GM23338 (cell line): ENCODE measurements around the gene SLC39A8. TPM values are rescaled to one million over a fixed set of nuclear protein-coding genes. Genes with fewer than 3 reads are reported as not detected.

ENCODE experiments used
- ATAC-seq: fragments of 200-7000 bp; cut with Tn5 transposase; 3 replicates; pipeline ENCODE4 v1.9.1; 2020
- DNase-seq: peaks from one replicate; pipeline ENCODE4 v3.0.0-alpha.2; 2015; ENCODE audit warnings: low spot score
- H2AFZ ChIP-seq: fragments of 200-600 bp; sonication (generic); 2 replicates; pipeline ENCODE4 v1.8.0; 2016; ENCODE audit warnings: antibody characterized with exemption, mild to moderate bottlenecking, moderate library complexity
- H3F3A ChIP-seq: fragments of 200-600 bp; sonication (generic); replicated peaks from 2 replicates; pipeline ENCODE4 v1.8.0; 2017; ENCODE audit warnings: antibody characterized with exemption, mixed run types, low read depth
- H3K27ac ChIP-seq: fragments of 200-600 bp; sonication (generic); 2 replicates; pipeline ENCODE4 v1.6.1; 2016; ENCODE audit warnings: low read depth
- H3K27me3 ChIP-seq: fragments of 200-600 bp; sonication (generic); 2 replicates; pipeline ENCODE4 v1.8.0; 2016; ENCODE audit warnings: mild to moderate bottlenecking, mixed run types, moderate library complexity; ENCODE audit not compliant: insufficient read depth
- H3K36me3 ChIP-seq: fragments of 200-600 bp; sonication (generic); 2 replicates; pipeline ENCODE4 v1.8.0; 2016; ENCODE audit warnings: mild to moderate bottlenecking; ENCODE audit not compliant: insufficient read depth
- H3K4me1 ChIP-seq: fragments of 200-600 bp; sonication (generic); 2 replicates; pipeline ENCODE4 v1.8.0; 2016; ENCODE audit warnings: mild to moderate bottlenecking, moderate library complexity; ENCODE audit not compliant: insufficient read depth
- H3K4me2 ChIP-seq: fragments of 200-600 bp; sonication (generic); 2 replicates; pipeline ENCODE4 v1.7.1; 2017; ENCODE audit warnings: mixed run types
- H3K4me3 ChIP-seq: fragments of 200-600 bp; sonication (generic); 2 replicates; pipeline ENCODE4 v1.6.1; 2016; ENCODE audit warnings: mixed run types
- H3K79me2 ChIP-seq: fragments of 200-600 bp; sonication (generic); replicated peaks from 2 replicates; pipeline ENCODE4 v1.8.0; 2017; ENCODE audit warnings: mild to moderate bottlenecking; ENCODE audit not compliant: insufficient read depth
- H3K9me2 ChIP-seq: fragments of 200-600 bp; sonication (generic); 2 replicates; pipeline ENCODE4 v1.8.0; 2017; ENCODE audit not compliant: insufficient read depth
- H4K20me1 ChIP-seq: fragments of 200-600 bp; sonication (generic); replicated peaks from 2 replicates; pipeline ENCODE4 v1.8.0; 2017; ENCODE audit warnings: mild to moderate bottlenecking; ENCODE audit not compliant: insufficient read depth
- H3K27ac Mint-ChIP-seq: 2 replicates; pipeline ENCODE4 v1.8.0; 2020; ENCODE audit warnings: inconsistent platforms, mild to moderate bottlenecking, moderate library complexity, mixed read lengths
- H3K27me3 Mint-ChIP-seq: 3 replicates; pipeline ENCODE4 v1.8.0; 2022; ENCODE audit warnings: low read depth, mild to moderate bottlenecking, moderate library complexity, mixed read lengths, inconsistent platforms; ENCODE audit not compliant: insufficient read depth, poor library complexity
- H3K36me3 Mint-ChIP-seq: 3 replicates; pipeline ENCODE4 v1.8.0; 2021; ENCODE audit warnings: low read depth, mild to moderate bottlenecking, inconsistent platforms, moderate library complexity, mixed read lengths
- H3K4me1 Mint-ChIP-seq: 3 replicates; pipeline ENCODE4 v1.8.0; 2020; ENCODE audit warnings: mild to moderate bottlenecking, inconsistent platforms, mixed read lengths
- H3K4me3 Mint-ChIP-seq: 3 replicates; pipeline ENCODE4 v1.8.0; 2021; ENCODE audit warnings: moderate library complexity, mild to moderate bottlenecking, inconsistent platforms, mixed read lengths
- H3K9me3 Mint-ChIP-seq: 3 replicates; pipeline ENCODE4 v1.8.0; 2020; ENCODE audit warnings: moderate library complexity, mild to moderate bottlenecking, inconsistent platforms, mixed read lengths
- CREB1 ChIP-seq: fragments of 250-450 bp; sonication (Bioruptor Pico); IDR thresholded peaks from 2 replicates; pipeline ENCODE4 v1.5.0; 2020; ENCODE audit warnings: low read depth, mild to moderate bottlenecking, moderate library complexity
- EZH2 ChIP-seq: fragments of 200-600 bp; sonication (generic); IDR thresholded peaks from one replicate; pipeline ENCODE4 v1.8.0; 2017; ENCODE audit warnings: antibody characterized with exemption, mild to moderate bottlenecking, low read depth; ENCODE audit not compliant: unreplicated experiment
- EZH2phosphoT487 ChIP-seq: fragments of 200-600 bp; sonication (generic); IDR thresholded peaks from one replicate; pipeline ENCODE4 v1.8.1; 2018; ENCODE audit warnings: antibody characterized with exemption; ENCODE audit not compliant: unreplicated experiment
- JUNB ChIP-seq: IDR thresholded peaks from one replicate; pipeline ENCODE4 v1.6.1; 2016; ENCODE audit warnings: antibody characterized with exemption; ENCODE audit not compliant: unreplicated experiment
- NANOG ChIP-seq: IDR thresholded peaks from 2 replicates; pipeline ENCODE4 v1.6.1; 2016; ENCODE audit warnings: antibody characterized with exemption, borderline replicate concordance
- POLR2AphosphoS5 ChIP-seq: IDR thresholded peaks from 2 replicates; pipeline ENCODE4 v1.6.1; 2016; ENCODE audit warnings: antibody characterized with exemption, low read depth
- STAT1 ChIP-seq: IDR thresholded peaks from one replicate; pipeline ENCODE4 v1.6.1; 2016; ENCODE audit warnings: antibody characterized with exemption; ENCODE audit not compliant: unreplicated experiment
- ZNF114 ChIP-seq: fragments of 250-450 bp; sonication (Bioruptor Pico); IDR thresholded peaks from 2 replicates; pipeline ENCODE4 v1.5.0; 2020; ENCODE audit warnings: mild to moderate bottlenecking, moderate library complexity
- ZNF331 ChIP-seq: fragments of 250-450 bp; sonication (Bioruptor Pico); IDR thresholded peaks from 2 replicates; pipeline ENCODE4 v1.5.0; 2020; ENCODE audit warnings: low read depth, mild to moderate bottlenecking, moderate library complexity
- polyA plus RNA-seq: library from polyadenylated mRNA; unstranded; fragments of >200 nt; fragmentation: Nextera tagmentation; extraction: Ambion mirVana; gene quantifications from 2 replicates; pipeline ENCODE4 v1.2.1, GENCODE V29; 2016
- total RNA-seq: library from RNA; depleted of rRNA; stranded (reverse); fragments of >200 nt; shearing (Covaris generic); gene quantifications from 2 replicates; pipeline ENCODE4 v1.2.3, GENCODE V29; 2014
- TF ChIP-seq, protein P1 (sequence below): IDR thresholded peaks from one replicate; pipeline ENCODE4 v1.6.1; 2018; ENCODE audit warnings: antibody characterized with exemption; ENCODE audit not compliant: unreplicated experiment
- TF ChIP-seq, protein P2 (sequence below): IDR thresholded peaks from 2 replicates; pipeline ENCODE4 v1.6.1; 2016; ENCODE audit warnings: antibody characterized with exemption
- TF ChIP-seq, protein P3 (sequence below), 2 experiments: fragments of 200-600 bp in 1 of 2; sonication (generic) in 1 of 2; conservative IDR thresholded peaks; 2 replicates each; pipeline versions ENCODE4 v1.5.1 to v1.6.1; 2016 to 2017; ENCODE audit warnings: antibody characterized with exemption in 2 of 2, low read depth in 2 of 2, mild to moderate bottlenecking in 2 of 2, moderate library complexity in 1 of 2
- TF ChIP-seq, protein P4 (sequence below): fragments of 250-450 bp; sonication (Bioruptor Pico); IDR thresholded peaks from 2 replicates; pipeline ENCODE4 v1.5.0; 2020; ENCODE audit warnings: mild to moderate bottlenecking, moderate library complexity

SLC39A8 gene
- total and polyA plus RNA-seq, 2 experiments from 2014 or later: 20.1 to 42.5 TPM

DNA sequence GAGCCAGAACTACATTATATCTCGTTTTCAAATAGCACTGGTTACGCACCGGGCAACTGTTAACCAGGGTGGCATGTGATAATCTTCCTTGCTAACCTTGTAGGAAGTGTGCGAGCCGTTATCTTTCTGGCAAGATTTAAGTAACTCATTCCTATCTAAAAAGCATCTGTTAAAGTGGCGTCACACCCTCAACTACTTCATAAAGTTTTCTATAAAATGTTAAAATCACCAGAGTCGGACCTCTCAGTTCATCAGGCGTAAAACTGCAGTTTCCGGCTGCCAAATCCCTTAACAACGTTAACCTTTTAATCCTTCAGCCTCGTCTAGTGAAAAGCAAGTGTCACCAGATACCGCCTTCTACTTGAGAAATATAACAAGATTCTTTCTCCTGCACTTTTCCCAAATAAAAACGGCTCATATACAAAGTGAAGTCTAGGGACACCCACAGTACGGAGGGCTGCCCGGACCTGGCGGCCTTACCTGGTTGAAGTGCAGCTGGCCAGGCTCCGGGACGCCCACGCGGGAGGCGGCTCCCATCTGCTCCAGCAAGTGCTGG, 1.2 kb downstream of the SLC39A8 start:
- H3K4me1 ChIP-seq: peaks cover 57% of the 10 kb centered on the region
- TF ChIP-seq, protein P1, sequence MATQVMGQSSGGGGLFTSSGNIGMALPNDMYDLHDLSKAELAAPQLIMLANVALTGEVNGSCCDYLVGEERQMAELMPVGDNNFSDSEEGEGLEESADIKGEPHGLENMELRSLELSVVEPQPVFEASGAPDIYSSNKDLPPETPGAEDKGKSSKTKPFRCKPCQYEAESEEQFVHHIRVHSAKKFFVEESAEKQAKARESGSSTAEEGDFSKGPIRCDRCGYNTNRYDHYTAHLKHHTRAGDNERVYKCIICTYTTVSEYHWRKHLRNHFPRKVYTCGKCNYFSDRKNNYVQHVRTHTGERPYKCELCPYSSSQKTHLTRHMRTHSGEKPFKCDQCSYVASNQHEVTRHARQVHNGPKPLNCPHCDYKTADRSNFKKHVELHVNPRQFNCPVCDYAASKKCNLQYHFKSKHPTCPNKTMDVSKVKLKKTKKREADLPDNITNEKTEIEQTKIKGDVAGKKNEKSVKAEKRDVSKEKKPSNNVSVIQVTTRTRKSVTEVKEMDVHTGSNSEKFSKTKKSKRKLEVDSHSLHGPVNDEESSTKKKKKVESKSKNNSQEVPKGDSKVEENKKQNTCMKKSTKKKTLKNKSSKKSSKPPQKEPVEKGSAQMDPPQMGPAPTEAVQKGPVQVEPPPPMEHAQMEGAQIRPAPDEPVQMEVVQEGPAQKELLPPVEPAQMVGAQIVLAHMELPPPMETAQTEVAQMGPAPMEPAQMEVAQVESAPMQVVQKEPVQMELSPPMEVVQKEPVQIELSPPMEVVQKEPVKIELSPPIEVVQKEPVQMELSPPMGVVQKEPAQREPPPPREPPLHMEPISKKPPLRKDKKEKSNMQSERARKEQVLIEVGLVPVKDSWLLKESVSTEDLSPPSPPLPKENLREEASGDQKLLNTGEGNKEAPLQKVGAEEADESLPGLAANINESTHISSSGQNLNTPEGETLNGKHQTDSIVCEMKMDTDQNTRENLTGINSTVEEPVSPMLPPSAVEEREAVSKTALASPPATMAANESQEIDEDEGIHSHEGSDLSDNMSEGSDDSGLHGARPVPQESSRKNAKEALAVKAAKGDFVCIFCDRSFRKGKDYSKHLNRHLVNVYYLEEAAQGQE: no peak
- TF ChIP-seq EZH2phosphoT487 (no peak), CREB1 (no peak), ZNF114 (no peak), NANOG (no peak), STAT1 (no peak), EZH2 (no peak), POLR2AphosphoS5 (no peak), ZNF331 (CRISPR knock-in tag) (no peak), JUNB (no peak)
- TF ChIP-seq, protein P2, sequence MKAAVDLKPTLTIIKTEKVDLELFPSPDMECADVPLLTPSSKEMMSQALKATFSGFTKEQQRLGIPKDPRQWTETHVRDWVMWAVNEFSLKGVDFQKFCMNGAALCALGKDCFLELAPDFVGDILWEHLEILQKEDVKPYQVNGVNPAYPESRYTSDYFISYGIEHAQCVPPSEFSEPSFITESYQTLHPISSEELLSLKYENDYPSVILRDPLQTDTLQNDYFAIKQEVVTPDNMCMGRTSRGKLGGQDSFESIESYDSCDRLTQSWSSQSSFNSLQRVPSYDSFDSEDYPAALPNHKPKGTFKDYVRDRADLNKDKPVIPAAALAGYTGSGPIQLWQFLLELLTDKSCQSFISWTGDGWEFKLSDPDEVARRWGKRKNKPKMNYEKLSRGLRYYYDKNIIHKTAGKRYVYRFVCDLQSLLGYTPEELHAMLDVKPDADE: no peak
- TF ChIP-seq, protein P3, sequence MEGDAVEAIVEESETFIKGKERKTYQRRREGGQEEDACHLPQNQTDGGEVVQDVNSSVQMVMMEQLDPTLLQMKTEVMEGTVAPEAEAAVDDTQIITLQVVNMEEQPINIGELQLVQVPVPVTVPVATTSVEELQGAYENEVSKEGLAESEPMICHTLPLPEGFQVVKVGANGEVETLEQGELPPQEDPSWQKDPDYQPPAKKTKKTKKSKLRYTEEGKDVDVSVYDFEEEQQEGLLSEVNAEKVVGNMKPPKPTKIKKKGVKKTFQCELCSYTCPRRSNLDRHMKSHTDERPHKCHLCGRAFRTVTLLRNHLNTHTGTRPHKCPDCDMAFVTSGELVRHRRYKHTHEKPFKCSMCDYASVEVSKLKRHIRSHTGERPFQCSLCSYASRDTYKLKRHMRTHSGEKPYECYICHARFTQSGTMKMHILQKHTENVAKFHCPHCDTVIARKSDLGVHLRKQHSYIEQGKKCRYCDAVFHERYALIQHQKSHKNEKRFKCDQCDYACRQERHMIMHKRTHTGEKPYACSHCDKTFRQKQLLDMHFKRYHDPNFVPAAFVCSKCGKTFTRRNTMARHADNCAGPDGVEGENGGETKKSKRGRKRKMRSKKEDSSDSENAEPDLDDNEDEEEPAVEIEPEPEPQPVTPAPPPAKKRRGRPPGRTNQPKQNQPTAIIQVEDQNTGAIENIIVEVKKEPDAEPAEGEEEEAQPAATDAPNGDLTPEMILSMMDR (conservative IDR thresholded peaks at IDR 0.05; ENCODE audit: low read depth in 2 of 2): no peak
- TF ChIP-seq, protein P4, sequence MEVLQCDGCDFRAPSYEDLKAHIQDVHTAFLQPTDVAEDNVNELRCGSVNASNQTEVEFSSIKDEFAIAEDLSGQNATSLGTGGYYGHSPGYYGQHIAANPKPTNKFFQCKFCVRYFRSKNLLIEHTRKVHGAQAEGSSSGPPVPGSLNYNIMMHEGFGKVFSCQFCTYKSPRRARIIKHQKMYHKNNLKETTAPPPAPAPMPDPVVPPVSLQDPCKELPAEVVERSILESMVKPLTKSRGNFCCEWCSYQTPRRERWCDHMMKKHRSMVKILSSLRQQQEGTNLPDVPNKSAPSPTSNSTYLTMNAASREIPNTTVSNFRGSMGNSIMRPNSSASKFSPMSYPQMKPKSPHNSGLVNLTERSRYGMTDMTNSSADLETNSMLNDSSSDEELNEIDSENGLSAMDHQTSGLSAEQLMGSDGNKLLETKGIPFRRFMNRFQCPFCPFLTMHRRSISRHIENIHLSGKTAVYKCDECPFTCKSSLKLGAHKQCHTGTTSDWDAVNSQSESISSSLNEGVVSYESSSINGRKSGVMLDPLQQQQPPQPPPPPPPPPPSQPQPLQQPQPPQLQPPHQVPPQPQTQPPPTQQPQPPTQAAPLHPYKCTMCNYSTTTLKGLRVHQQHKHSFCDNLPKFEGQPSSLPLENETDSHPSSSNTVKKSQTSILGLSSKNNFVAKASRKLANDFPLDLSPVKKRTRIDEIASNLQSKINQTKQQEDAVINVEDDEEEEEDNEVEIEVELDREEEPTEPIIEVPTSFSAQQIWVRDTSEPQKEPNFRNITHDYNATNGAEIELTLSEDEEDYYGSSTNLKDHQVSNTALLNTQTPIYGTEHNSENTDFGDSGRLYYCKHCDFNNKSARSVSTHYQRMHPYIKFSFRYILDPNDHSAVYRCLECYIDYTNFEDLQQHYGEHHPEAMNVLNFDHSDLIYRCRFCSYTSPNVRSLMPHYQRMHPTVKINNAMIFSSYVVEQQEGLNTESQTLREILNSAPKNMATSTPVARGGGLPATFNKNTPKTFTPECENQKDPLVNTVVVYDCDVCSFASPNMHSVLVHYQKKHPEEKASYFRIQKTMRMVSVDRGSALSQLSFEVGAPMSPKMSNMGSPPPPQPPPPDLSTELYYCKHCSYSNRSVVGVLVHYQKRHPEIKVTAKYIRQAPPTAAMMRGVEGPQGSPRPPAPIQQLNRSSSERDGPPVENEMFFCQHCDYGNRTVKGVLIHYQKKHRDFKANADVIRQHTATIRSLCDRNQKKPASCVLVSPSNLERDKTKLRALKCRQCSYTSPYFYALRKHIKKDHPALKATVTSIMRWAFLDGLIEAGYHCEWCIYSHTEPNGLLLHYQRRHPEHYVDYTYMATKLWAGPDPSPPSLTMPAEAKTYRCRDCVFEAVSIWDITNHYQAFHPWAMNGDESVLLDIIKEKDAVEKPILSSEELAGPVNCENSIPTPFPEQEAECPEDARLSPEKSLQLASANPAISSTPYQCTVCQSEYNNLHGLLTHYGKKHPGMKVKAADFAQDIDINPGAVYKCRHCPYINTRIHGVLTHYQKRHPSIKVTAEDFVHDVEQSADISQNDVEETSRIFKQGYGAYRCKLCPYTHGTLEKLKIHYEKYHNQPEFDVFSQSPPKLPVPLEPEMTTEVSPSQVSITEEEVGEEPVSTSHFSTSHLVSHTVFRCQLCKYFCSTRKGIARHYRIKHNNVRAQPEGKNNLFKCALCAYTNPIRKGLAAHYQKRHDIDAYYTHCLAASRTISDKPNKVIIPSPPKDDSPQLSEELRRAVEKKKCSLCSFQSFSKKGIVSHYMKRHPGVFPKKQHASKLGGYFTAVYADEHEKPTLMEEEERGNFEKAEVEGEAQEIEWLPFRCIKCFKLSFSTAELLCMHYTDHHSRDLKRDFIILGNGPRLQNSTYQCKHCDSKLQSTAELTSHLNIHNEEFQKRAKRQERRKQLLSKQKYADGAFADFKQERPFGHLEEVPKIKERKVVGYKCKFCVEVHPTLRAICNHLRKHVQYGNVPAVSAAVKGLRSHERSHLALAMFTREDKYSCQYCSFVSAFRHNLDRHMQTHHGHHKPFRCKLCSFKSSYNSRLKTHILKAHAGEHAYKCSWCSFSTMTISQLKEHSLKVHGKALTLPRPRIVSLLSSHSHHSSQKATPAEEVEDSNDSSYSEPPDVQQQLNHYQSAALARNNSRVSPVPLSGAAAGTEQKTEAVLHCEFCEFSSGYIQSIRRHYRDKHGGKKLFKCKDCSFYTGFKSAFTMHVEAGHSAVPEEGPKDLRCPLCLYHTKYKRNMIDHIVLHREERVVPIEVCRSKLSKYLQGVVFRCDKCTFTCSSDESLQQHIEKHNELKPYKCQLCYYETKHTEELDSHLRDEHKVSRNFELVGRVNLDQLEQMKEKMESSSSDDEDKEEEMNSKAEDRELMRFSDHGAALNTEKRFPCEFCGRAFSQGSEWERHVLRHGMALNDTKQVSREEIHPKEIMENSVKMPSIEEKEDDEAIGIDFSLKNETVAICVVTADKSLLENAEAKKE (CRISPR knock-in tag): no peak
- H3K79me2 ChIP-seq: peaks cover 29% of the 10 kb centered on the region
- peak overlapping the region; percentile 82 for H3K4me3 ChIP-seq
- H3F3A ChIP-seq: no peaks in the 10 kb centered on the region
- Mint-ChIP-seq H3K36me3 (no peaks in the 10 kb centered on the region), H3K27me3 (peaks cover 22% of the 10 kb centered on the region), H3K4me1 (peaks cover 57% of the 10 kb centered on the region), H3K9me3 (no peaks in the 10 kb centered on the region), H3K27ac (no peak overlapping the region), H3K4me3 (peak overlapping the region; percentile 85)
- H3K27me3 ChIP-seq: peaks cover 19% of the 10 kb centered on the region
- peak overlapping the region; percentile 97 for H3K4me2 ChIP-seq
- no peaks in the 10 kb centered on the region for H3K9me2 ChIP-seq
- no peaks in the 10 kb centered on the region for H4K20me1 ChIP-seq
- ATAC-seq (no peak), DNase-seq (no peak)
- no peak overlapping the region for H3K27ac ChIP-seq
- H3K36me3 ChIP-seq: no peaks in the 10 kb centered on the region
- H2AFZ ChIP-seq: peak overlapping the region; percentile 9
